ENCODE data around the gene ALDH1L1. TPM values are rescaled to one million over a fixed set of nuclear protein-coding genes. Genes with fewer than 3 reads are reported as not detected.

Gene ALDH1L1
- total and polyA plus RNA-seq, 2 of the 13 experiments (the other 11 are each of a cell fraction or from before 2014, with no cell fraction given) = 11.2 to 28.7 TPM

- H3K4me2 ChIP-seq (ENCODE audit: low read depth, low read length) = no peak overlapping the region
- DNase-seq (ENCODE audit: low spot score) (no peak), FAIRE-seq (no peak), ATAC-seq (peak; percentile 25; the same call in 2 of the 3 replicates)
- POLR2A ChIA-PET = interaction anchor here (1.1 kb wide), 1 partner anchor 23 kb away, joined by 5 read pairs; no protein-coding TSS in a partner anchor
- no peaks in the 10 kb centered on the region for H3K79me2 ChIP-seq (ENCODE audit: insufficient read depth, low read length)
- H3K27me3 ChIP-seq (ENCODE audit: control insufficient read depth in 1 of 2, insufficient read depth in 2 of 2, low read length in 2 of 2) = no peaks in the 10 kb centered on the region
- no peaks in the 10 kb centered on the region for H4K20me1 ChIP-seq (ENCODE audit: insufficient read depth, low read length)
- H3K36me3 ChIP-seq (replicated peaks in 1 of 2; ENCODE audit: control insufficient read depth in 1 of 2, insufficient read depth in 2 of 2, low read length in 2 of 2) = peaks cover 13 to 40% of the 10 kb centered on the region in 2 experiments
- no peaks in the 10 kb centered on the region for H3K9me3 ChIP-seq (ENCODE audit: low read length)
- no peak overlapping the region for H2AFZ ChIP-seq (ENCODE audit: low read length)
- H3K27ac ChIP-seq (ENCODE audit: extremely low read length, insufficient read depth, low read length) = no peak overlapping the region
- H3K4me3 ChIP-seq (replicated peaks in 1 of 3; ENCODE audit: insufficient read depth in 1 of 3, low read depth in 2 of 3, low read length in 3 of 3) = no peak overlapping the region
- BruUV-seq (replicated peaks) = no TSS peak
- CTCF ChIA-PET (ENCODE audit: low intra/inter-chr PET ratio, low total read pairs) = no interaction called here
- no peaks in the 10 kb centered on the region for H3K4me1 ChIP-seq (ENCODE audit: insufficient read depth, low read length)
- H3K9ac ChIP-seq (ENCODE audit: insufficient read depth, low read depth, low read length) = no peak overlapping the region
- 81% methylated on average over 4 of the region's 8 CpGs for WGBS (ENCODE audit: low lambda C conversion rate)
- in situ Hi-C loops (cut with HindIII; ENCODE audit: extremely low pct_ligation_motif_present, low pct_unique_long_range_greater_than_20kb) (no loop called here), intact Hi-C loops (cut with micrococcal nuclease; ENCODE audit: unreplicated experiment) (no loop called here)
- TF ChIP-seq RBM22 (optimal IDR thresholded peaks at IDR 0.05; ENCODE audit: low read length) (no peak), ZNF512B (CRISPR knock-in tag; IDR thresholded peaks at IDR 0.05; ENCODE audit: borderline replicate concordance) (no peak), ZNF30 (CRISPR knock-in tag; IDR thresholded peaks at IDR 0.05) (no peak), MEIS1 (CRISPR knock-in tag; IDR thresholded peaks at IDR 0.05; ENCODE audit: borderline replicate concordance) (no peak), NFYB (CRISPR knock-in tag; IDR thresholded peaks at IDR 0.05) (peak; percentile 69), ZNF180 (CRISPR knock-in tag; IDR thresholded peaks at IDR 0.05; ENCODE audit: borderline replicate concordance, low read depth) (no peak), MBD4 (IDR thresholded peaks at IDR 0.05; ENCODE audit: borderline replicate concordance, low read length) (no peak), CBX2 (IDR thresholded peaks at IDR 0.05; ENCODE audit: low read depth, low read length) (no peak), CBX2 (CRISPR knock-in tag; IDR thresholded peaks at IDR 0.05; ENCODE audit: low read depth) (no peak), ZNF33A (CRISPR knock-in tag; IDR thresholded peaks at IDR 0.05; ENCODE audit: borderline replicate concordance) (no peak), ARHGAP35 (CRISPR knock-in tag; IDR thresholded peaks at IDR 0.05; ENCODE audit: borderline replicate concordance) (no peak), GZF1 (CRISPR knock-in tag; IDR thresholded peaks at IDR 0.05) (no peak), NFYC (CRISPR knock-in tag; IDR thresholded peaks at IDR 0.05) (peak; percentile 71), ZEB1 (IDR thresholded peaks at IDR 0.05; ENCODE audit: insufficient replicate concordance, low read depth) (no peak), ZNF615 (CRISPR knock-in tag; IDR thresholded peaks at IDR 0.05; ENCODE audit: borderline replicate concordance) (no peak), SCMH1 (CRISPR knock-in tag; IDR thresholded peaks at IDR 0.05; ENCODE audit: borderline replicate concordance) (no peak), RXRA (CRISPR knock-in tag; IDR thresholded peaks at IDR 0.05) (no peak)
- TF ChIP-seq, protein P1, sequence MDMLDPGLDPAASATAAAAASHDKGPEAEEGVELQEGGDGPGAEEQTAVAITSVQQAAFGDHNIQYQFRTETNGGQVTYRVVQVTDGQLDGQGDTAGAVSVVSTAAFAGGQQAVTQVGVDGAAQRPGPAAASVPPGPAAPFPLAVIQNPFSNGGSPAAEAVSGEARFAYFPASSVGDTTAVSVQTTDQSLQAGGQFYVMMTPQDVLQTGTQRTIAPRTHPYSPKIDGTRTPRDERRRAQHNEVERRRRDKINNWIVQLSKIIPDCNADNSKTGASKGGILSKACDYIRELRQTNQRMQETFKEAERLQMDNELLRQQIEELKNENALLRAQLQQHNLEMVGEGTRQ (IDR thresholded peaks at IDR 0.05; ENCODE audit: low read depth, low read length) = peak; percentile 73
- TF ChIP-seq, protein P1 (CRISPR knock-in tag; IDR thresholded peaks at IDR 0.05; ENCODE audit: borderline replicate concordance) = peak; percentile 63; the same call in 1 of the 2 replicates
- TF ChIP-seq, protein P2, sequence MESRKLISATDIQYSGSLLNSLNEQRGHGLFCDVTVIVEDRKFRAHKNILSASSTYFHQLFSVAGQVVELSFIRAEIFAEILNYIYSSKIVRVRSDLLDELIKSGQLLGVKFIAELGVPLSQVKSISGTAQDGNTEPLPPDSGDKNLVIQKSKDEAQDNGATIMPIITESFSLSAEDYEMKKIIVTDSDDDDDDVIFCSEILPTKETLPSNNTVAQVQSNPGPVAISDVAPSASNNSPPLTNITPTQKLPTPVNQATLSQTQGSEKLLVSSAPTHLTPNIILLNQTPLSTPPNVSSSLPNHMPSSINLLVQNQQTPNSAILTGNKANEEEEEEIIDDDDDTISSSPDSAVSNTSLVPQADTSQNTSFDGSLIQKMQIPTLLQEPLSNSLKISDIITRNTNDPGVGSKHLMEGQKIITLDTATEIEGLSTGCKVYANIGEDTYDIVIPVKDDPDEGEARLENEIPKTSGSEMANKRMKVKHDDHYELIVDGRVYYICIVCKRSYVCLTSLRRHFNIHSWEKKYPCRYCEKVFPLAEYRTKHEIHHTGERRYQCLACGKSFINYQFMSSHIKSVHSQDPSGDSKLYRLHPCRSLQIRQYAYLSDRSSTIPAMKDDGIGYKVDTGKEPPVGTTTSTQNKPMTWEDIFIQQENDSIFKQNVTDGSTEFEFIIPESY (CRISPR knock-in tag; IDR thresholded peaks at IDR 0.05) = peak; percentile 53; the same call in 1 of the 2 replicates
Measured at GRCh38 chr3:126156468-126156867, 23.9 kb downstream of the ALDH1L1 start.

All from HepG2 (cell line).